NCI-H1048 (cell line): ENCODE data around the gene RAVER1.
"Not testable (repeated sequence)": the region's sequence is repeated elsewhere in the genome, so short reads cannot be mapped to it uniquely, and the experiment has no call there.

Source experiments
- DNase-seq: peaks from one replicate; lab custom pipeline; 2025; lab: John Stamatoyannopoulos, UW

The RAVER1 gene

GRCh38 chr19:10290876-10291553, 42.3 kb downstream of the RAVER1 start:
- DNase-seq = no peak

- no peak for DNase-seq
Measured at GRCh38 chr19:10290357-10290875, 42.9 kb downstream of the RAVER1 start.

- DNase-seq = no peak
Measured at GRCh38 chr19:10289836-10290356, 43.4 kb downstream of the RAVER1 start, which contains the start of gene ICAM5. Gene ICAM5 (plus strand): TSS chr19:10289952. CDS start chr19:10290044, 92 bp downstream.

GRCh38 chr19:10289167-10289835, 44.0 kb downstream of the RAVER1 start:
- DNase-seq = peak; percentile 71

- peak; percentile 51 for DNase-seq
Measured at GRCh38 chr19:10288662-10289166, 44.6 kb downstream of the RAVER1 start.

- no peak for DNase-seq
Measured at GRCh38 chr19:10286803-10287737, 46.3 kb downstream of the RAVER1 start, which contains the start of gene ICAM4. Gene ICAM4 (plus strand): TSS chr19:10286955. CDS start chr19:10287013, 58 bp downstream.

GRCh38 chr19:10285393-10285792, 47.9 kb downstream of the RAVER1 start:
- DNase-seq = no peak

- DNase-seq = no peak
Measured at GRCh38 chr19:10284960-10285278, 48.4 kb downstream of the RAVER1 start.

- DNase-seq = no peak
Measured at GRCh38 chr19:10284065-10284959, 49.0 kb downstream of the RAVER1 start.

GRCh38 chr19:10283301-10284064, 49.8 kb downstream of the RAVER1 start:
- no peak for DNase-seq

- DNase-seq = not testable (repeated sequence)
Measured at GRCh38 chr19:10282043-10282442, 51.3 kb downstream of the RAVER1 start.

- no peak for DNase-seq
Measured at GRCh38 chr19:10279737-10280442, 53.4 kb downstream of the RAVER1 start.

- no peak for DNase-seq
Measured at GRCh38 chr19:10278935-10279334, 54.4 kb downstream of the RAVER1 start.

- no peak for DNase-seq
Measured at GRCh38 chr19:10277795-10278589, 55.3 kb downstream of the RAVER1 start.

GRCh38 chr19:10274589-10274988, 58.7 kb downstream of the RAVER1 start:
- no peak for DNase-seq

GRCh38 chr19:10271543-10272086, 61.7 kb downstream of the RAVER1 start:
- DNase-seq = no peak

- no peak for DNase-seq
Measured at GRCh38 chr19:10270616-10271394, 62.5 kb downstream of the RAVER1 start, which contains the start of gene ICAM1. Gene ICAM1 (plus strand): TSS chr19:10271120. CDS start chr19:10271160, 40 bp downstream.
